ENCODE results near the gene SECTM1. TPM values are rescaled to one million over a fixed set of nuclear protein-coding genes. Genes with fewer than 3 reads are reported as not detected.

SECTM1 gene
- total RNA-seq, 5 donors from 2014 or later (not counting 1 experiment from before 2014, with no cell fraction given), result 1.3 to 5.1 (median 4.4) TPM

DNA sequence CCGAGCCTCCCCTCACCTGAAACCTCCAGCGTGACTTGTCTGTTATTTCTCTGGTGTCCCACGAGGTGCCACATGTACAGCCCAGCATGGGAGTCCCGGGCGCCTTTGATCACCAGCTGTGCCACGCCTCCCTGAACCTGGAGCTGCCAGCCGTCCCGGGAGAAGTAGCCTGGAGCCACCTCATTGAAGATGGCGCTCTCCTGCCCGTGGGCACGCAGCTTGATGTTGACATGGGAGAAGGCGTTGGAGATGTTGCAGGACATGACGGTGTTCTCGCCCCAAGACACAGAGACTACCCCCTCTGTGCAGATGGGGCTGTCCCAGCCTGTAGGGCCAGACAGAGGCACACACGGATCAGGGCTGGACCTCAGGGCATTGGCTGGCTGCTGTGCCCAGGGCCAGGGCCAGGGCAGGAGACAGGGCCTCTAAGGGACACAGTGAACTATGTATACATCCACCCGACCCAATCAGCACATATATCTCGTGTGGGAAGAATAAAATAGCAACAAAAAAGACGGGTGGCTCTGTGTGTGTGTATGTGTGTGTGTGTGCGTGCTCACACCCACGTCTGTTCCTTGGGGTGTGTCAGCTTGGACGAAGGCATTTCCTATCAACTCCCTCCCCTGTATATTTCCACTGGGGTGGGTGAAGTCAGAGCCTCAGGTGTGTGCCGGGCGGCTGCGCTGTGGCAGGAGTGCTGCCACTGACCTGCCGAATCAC lies 8.8 kb downstream of the SECTM1 start:
- ATAC-seq (replicated peaks in 1 of 4), result no peak

DNA sequence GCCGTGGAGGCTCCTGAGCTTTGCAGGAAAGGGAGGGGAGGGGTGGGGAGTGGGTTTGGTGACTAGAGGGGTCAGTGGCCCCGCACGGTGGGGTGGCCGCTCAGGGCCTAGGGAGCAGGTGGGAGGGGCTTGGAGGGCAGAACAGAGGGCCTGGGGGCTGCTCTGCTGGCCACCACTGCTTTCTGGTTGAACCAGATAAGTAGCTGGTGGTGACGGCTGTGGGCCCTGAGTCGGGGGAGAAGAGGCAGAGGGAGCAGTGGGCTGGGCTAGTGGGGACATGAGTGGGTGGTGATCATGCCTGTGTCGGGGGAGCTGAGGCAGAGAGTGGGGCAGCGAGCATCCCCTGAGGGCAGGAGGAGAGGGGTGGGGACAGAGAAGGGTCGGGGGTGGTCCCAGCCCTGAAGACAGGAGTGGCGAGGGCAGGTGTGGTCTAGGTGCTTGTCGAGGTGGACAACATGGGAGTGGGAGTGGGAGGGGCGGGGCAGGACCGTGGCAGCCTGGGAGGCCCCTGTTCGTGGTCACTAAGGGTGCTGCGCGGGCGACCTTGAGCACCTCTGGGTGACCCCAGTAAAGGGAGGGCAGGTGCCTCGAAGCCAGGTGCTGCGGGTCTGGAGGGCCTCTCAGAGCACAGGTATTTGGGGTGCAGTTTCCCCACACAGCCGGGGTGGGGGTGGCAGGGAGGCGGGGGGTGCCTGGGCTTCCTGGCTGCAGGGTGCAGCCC lies 9.9 kb downstream of the SECTM1 start:
- Histone ChIP-seq H3K36me3 (ENCODE audit: control insufficient read depth in 2 of 2, extremely low read depth in 1 of 2, insufficient read depth in 1 of 2, low read length in 1 of 2) (no peaks in the 10 kb centered on the region), H3K27ac (ENCODE audit: low read length) (no peak overlapping the region), H3K4me3 (ENCODE audit: control insufficient read depth in 1 of 2, extremely low read depth in 1 of 2, low read length in 1 of 2) (no peak overlapping the region), H3K9me3 (no peaks in the 10 kb centered on the region), H3K4me1 (ENCODE audit: control insufficient read depth in 1 of 2, extremely low read depth in 1 of 2, insufficient read depth in 2 of 2, low read length in 2 of 2) (peaks cover 3 to 38% of the 10 kb centered on the region in 2 experiments), H3K27me3 (replicated peaks in 1 of 2; ENCODE audit: control insufficient read depth in 2 of 2, extremely low read depth in 1 of 2, insufficient read depth in 2 of 2, low read length in 1 of 2) (peaks cover 0 to 24% of the 10 kb centered on the region in 2 experiments)
- ChIA-PET CTCF (interaction anchor here in 1 of 2 donors (1.0 kb wide), 1 partner anchor 87 kb away, joined by 4 read pairs; no protein-coding TSS in a partner anchor), POLR2A (no interaction called here)
- H3K4me3 Mint-ChIP-seq, result no peak overlapping the region
- WGBS (ENCODE audit: insufficient coverage), result 63% methylated on average over 21 of the region's 21 CpGs
- ATAC-seq (replicated peaks in 1 of 4) (no peak), DNase-seq (no peak)
- no peaks in the 10 kb centered on the region for H3K9me3 Mint-ChIP-seq
- no peaks in the 10 kb centered on the region for H3K36me3 Mint-ChIP-seq
- no peaks in the 10 kb centered on the region for H3K27me3 Mint-ChIP-seq
- no peak overlapping the region for H3K27ac Mint-ChIP-seq
- peaks cover 15 to 20% (median 16%) of the 10 kb centered on the region in 3 donors for H3K4me1 Mint-ChIP-seq

More for the DNA sequence above, 8.8 kb downstream of the SECTM1 start:
- DNase-seq, result no peak
- Mint-ChIP-seq H3K4me3 (no peak overlapping the region), H3K9me3 (no peaks in the 10 kb centered on the region), H3K27me3 (no peaks in the 10 kb centered on the region), H3K4me1 (peaks cover 15 to 20% (median 16%) of the 10 kb centered on the region in 3 donors), H3K27ac (no peak overlapping the region), H3K36me3 (no peaks in the 10 kb centered on the region)
- no peaks in the 10 kb centered on the region for H3K9me3 ChIP-seq
- H3K4me1 ChIP-seq (ENCODE audit: control insufficient read depth in 1 of 2, extremely low read depth in 1 of 2, insufficient read depth in 2 of 2, low read length in 2 of 2), result peaks cover 3 to 36% of the 10 kb centered on the region in 2 experiments
- H3K27me3 ChIP-seq (replicated peaks in 1 of 2; ENCODE audit: control insufficient read depth in 2 of 2, extremely low read depth in 1 of 2, insufficient read depth in 2 of 2, low read length in 1 of 2), result peaks cover 0 to 29% of the 10 kb centered on the region in 2 experiments
- 58% methylated on average over 17 of the region's 25 CpGs for WGBS (ENCODE audit: insufficient coverage)
- H3K36me3 ChIP-seq (ENCODE audit: control insufficient read depth in 2 of 2, extremely low read depth in 1 of 2, insufficient read depth in 1 of 2, low read length in 1 of 2), result no peaks in the 10 kb centered on the region
- ChIA-PET CTCF (no interaction called here), POLR2A (no interaction called here)
- no peak overlapping the region for H3K4me3 ChIP-seq (ENCODE audit: control insufficient read depth in 1 of 2, extremely low read depth in 1 of 2, low read length in 1 of 2)
- H3K27ac ChIP-seq (ENCODE audit: low read length), result no peak overlapping the region

DNA sequence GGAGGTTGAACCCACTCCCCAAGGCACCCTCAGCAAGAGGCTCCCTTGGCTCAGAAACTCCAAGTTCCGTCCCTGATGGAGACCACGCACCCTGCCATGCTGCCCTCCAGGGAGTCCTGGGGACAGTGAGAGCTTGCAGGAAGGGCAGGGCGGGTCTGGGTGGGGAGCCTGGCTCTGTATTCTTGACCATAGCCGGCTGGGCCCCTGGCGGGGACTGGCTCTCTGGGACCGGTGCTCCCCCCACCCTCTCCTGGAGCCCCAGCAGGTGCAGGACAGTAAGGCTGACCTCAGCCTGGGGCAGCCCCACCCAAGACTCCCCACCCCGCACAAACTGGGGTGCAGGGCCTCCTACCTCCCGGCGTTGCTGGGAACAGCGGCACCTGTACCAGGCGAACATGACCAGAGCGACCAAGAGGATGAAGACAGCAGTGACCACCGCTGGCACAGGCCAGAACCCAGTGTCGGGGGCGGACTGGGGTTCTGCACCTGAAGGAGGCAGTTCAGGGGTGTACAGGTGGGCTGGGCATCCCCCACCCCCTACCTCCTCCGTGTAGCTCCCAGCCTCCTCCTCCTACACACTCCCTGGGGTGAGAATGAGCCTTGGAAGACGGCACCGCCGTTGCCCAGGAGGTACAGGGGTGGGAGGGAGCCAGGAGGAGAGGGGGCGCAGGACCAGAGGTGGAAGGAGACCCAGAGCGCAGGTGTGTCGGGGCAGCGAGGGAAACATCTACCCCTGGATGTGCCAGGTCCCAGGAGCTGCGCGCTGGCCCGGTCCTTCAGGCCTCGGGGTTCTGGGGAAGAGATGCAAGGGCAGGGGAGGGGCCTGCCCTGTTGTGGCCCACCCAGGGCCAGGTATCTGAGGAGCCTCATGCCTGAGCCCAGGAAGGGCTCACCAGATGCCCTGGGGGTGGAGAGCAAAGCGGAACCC lies 10.8 kb downstream of the SECTM1 start:
- H3K4me3 Mint-ChIP-seq, result no peak overlapping the region
- H3K9me3 Mint-ChIP-seq, result no peaks in the 10 kb centered on the region
- ChIA-PET POLR2A (no interaction called here), CTCF (interaction anchor here in 1 of 2 donors (0.6 to 1.0 kb wide), 2 partner anchors 70 to 86 kb away, joined by 4 read pairs; no protein-coding TSS in a partner anchor)
- no peaks in the 10 kb centered on the region for H3K27me3 Mint-ChIP-seq
- Histone ChIP-seq H3K36me3 (ENCODE audit: control insufficient read depth in 2 of 2, extremely low read depth in 1 of 2, insufficient read depth in 1 of 2, low read length in 1 of 2) (no peaks in the 10 kb centered on the region), H3K4me3 (ENCODE audit: control insufficient read depth in 1 of 2, extremely low read depth in 1 of 2, low read length in 1 of 2) (no peak overlapping the region), H3K27ac (ENCODE audit: low read length) (no peak overlapping the region), H3K27me3 (replicated peaks in 1 of 2; ENCODE audit: control insufficient read depth in 2 of 2, extremely low read depth in 1 of 2, insufficient read depth in 2 of 2, low read length in 1 of 2) (peaks cover 0 to 18% of the 10 kb centered on the region in 2 experiments), H3K4me1 (ENCODE audit: control insufficient read depth in 1 of 2, extremely low read depth in 1 of 2, insufficient read depth in 2 of 2, low read length in 2 of 2) (peaks cover 9 to 46% of the 10 kb centered on the region in 2 experiments), H3K9me3 (no peaks in the 10 kb centered on the region)
- peaks cover 15 to 20% (median 16%) of the 10 kb centered on the region in 3 donors for H3K4me1 Mint-ChIP-seq
- WGBS (ENCODE audit: insufficient coverage), result 90% methylated on average over 19 of the region's 28 CpGs
- no peak overlapping the region for H3K27ac Mint-ChIP-seq
- no peak for DNase-seq
- no peaks in the 10 kb centered on the region for H3K36me3 Mint-ChIP-seq
- ATAC-seq (replicated peaks in 1 of 4), result no peak

DNA sequence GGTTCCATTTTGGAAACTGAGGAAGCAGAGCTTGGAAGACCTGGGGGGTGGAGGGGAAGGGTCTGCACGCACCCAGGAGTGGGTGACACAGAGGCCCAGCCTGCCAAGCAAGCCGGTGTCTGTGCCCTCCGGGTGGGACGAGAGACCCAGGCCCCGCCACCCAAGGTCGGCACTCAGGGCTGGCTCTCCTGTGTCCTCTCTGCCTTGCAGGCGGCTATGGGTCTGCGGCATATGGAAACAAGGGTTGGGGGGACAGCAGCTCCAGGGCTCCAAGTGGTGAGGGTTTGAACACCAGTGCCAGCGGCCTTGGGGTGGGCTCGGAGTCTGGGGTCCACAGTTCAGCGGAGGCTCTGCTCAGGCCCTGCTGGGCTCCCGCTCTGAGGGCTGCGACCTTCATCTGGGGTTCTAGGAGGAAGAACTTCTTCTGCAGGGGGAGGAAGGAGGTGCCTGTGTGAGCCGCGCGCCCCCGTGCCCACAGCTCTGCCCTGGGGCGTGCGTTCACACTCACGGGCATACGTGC lies 11.6 kb downstream of the SECTM1 start:
- no peaks in the 10 kb centered on the region for H3K27me3 Mint-ChIP-seq
- Histone ChIP-seq H3K27me3 (replicated peaks in 1 of 2; ENCODE audit: control insufficient read depth in 2 of 2, extremely low read depth in 1 of 2, insufficient read depth in 2 of 2, low read length in 1 of 2) (peaks cover 0 to 18% of the 10 kb centered on the region in 2 experiments), H3K27ac (ENCODE audit: low read length) (no peak overlapping the region), H3K9me3 (no peaks in the 10 kb centered on the region), H3K4me1 (ENCODE audit: control insufficient read depth in 1 of 2, extremely low read depth in 1 of 2, insufficient read depth in 2 of 2, low read length in 2 of 2) (peaks cover 12 to 54% of the 10 kb centered on the region in 2 experiments), H3K36me3 (ENCODE audit: control insufficient read depth in 2 of 2, extremely low read depth in 1 of 2, insufficient read depth in 1 of 2, low read length in 1 of 2) (no peaks in the 10 kb centered on the region), H3K4me3 (ENCODE audit: control insufficient read depth in 1 of 2, extremely low read depth in 1 of 2, low read length in 1 of 2) (no peak overlapping the region)
- ChIA-PET POLR2A (no interaction called here), CTCF (interaction anchor here in 1 of 2 donors (0.6 to 1.5 kb wide), 2 partner anchors 20 to 71 kb away, joined by 4 read pairs; no protein-coding TSS in a partner anchor)
- peak overlapping the region in 2 of 3 donors; percentile 29 to 51 for H3K4me3 Mint-ChIP-seq
- no peak for ATAC-seq (replicated peaks in 1 of 4)
- H3K27ac Mint-ChIP-seq, result no peak overlapping the region
- H3K9me3 Mint-ChIP-seq, result no peaks in the 10 kb centered on the region
- 48% methylated on average over 14 of the region's 21 CpGs for WGBS (ENCODE audit: insufficient coverage)
- H3K4me1 Mint-ChIP-seq, result peaks cover 15 to 20% (median 16%) of the 10 kb centered on the region in 3 donors
- DNase-seq, result no peak
- no peaks in the 10 kb centered on the region for H3K36me3 Mint-ChIP-seq

DNA sequence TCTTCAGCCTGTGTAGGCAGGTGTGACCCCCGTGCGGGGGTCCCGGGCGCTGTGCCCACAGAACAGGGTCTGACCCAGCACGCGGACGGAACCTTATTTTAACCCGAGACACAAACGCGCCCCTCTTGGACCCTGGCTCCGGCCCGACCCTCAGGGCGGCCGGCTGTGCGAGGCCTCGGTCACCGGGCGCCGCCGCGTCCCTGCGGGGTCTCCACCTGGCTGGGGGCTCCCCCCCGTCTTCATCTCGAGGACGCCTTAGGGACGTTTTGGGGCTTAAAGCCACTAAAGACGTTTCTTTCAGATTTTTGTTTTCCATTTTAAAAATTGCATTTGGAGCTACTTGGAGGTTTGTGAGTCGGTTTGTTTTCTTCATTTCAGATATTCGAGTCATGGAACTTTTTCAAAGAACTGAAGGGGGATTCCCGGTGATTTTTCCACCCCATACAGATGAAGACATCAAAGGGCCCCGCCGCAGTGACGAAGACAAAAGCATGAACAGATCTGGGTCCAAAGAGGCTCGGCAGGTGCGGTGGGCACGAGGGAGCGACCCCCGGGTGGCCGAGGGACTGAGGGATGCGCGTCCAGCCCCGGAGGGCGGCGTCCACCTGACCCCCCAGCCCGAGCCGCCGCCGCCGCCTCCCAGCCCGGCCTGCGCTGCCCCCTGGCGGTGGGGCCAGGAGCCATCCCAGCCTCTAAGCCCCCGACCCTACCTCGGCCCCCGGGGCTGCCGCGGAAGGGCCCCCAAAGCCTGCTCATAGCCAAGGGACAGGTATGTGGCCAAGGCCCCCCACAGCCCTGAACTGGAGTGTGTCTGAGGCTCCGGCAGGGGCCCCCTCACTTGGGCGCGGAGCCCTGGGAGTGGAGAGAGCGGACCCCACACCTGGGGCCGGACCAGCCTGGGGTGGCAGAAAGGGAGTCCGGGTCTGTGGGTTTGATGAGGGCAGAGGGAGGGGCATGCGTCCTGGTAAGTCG lies 12.3 kb downstream of the SECTM1 start:
- Histone ChIP-seq H3K9me3 (no peaks in the 10 kb centered on the region), H3K36me3 (ENCODE audit: control insufficient read depth in 2 of 2, extremely low read depth in 1 of 2, insufficient read depth in 1 of 2, low read length in 1 of 2) (no peaks in the 10 kb centered on the region), H3K4me1 (ENCODE audit: control insufficient read depth in 1 of 2, extremely low read depth in 1 of 2, insufficient read depth in 2 of 2, low read length in 2 of 2) (peaks cover 12 to 62% of the 10 kb centered on the region in 2 experiments), H3K4me3 (ENCODE audit: control insufficient read depth in 1 of 2, extremely low read depth in 1 of 2, low read length in 1 of 2) (peak overlapping the region; percentile 37 to 47), H3K27ac (ENCODE audit: low read length) (peak overlapping the region; percentile 28), H3K27me3 (replicated peaks in 1 of 2; ENCODE audit: control insufficient read depth in 2 of 2, extremely low read depth in 1 of 2, insufficient read depth in 2 of 2, low read length in 1 of 2) (peaks cover 0 to 18% of the 10 kb centered on the region in 2 experiments)
- Mint-ChIP-seq H3K36me3 (no peaks in the 10 kb centered on the region), H3K4me3 (peak overlapping the region; percentile 75 to 77 (median 76)), H3K27me3 (no peaks in the 10 kb centered on the region), H3K27ac (peak overlapping the region; percentile 81 to 82), H3K9me3 (no peaks in the 10 kb centered on the region), H3K4me1 (peaks cover 15 to 24% (median 19%) of the 10 kb centered on the region in 3 donors)
- ATAC-seq (replicated peaks in 1 of 4) (peak; percentile 23 to 68 (median 35)), DNase-seq (peak in 34 of 35 experiments; percentile 64 to 92 (median 79))
- CTCF ChIA-PET, result interaction anchor here in 1 of 2 donors (0.6 to 1.5 kb wide), 6 partner anchors 19 to 77 kb away, joined by 3 to 5 read pairs (median 4); no protein-coding TSS in a partner anchor
- WGBS (ENCODE audit: insufficient coverage), result 31% methylated on average over 52 of the region's 65 CpGs
- POLR2A ChIA-PET, result interaction anchor here in 1 of 2 donors (1.0 kb wide), 1 partner anchor 23 kb away, joined by 4 read pairs; no protein-coding TSS in a partner anchor

Data from T-cell (primary cell).